CD1c-positive myeloid dendritic cell (primary cell): ENCODE measurements around the gene NUTM2B.
"Not testable (repeated sequence)": the region's sequence is repeated elsewhere in the genome, so short reads cannot be mapped to it uniquely, and the experiment has no call there.

Experiments
- DNase-seq: peaks from one replicate; pipeline ENCODE4 v3.0.0-alpha.2; 2016; ENCODE audit errors: extremely low spot score

The NUTM2B gene

GRCh38 chr10:79726620-79727019 is 23.6 kb downstream of the NUTM2B start:
- not testable (repeated sequence) for DNase-seq

DNA sequence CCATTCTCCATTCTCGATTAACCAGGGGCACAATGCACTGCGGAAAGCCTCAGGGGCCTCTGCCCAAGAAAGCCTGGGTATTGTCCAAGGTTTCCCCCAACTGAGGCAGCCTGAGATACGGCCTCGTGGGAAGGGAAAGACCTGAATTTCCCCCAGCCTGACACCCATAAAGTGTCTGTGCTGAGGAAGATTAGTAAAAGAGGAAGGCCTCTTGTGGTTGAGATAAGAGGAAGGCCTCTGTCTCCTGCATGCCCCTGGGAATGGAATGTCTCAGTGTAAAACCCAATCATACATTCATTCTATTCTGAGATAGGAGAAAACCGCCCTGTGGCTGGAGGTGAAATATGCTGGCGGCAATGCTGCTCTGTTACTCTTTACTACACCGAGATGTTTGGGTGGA is 41.8 kb downstream of the NUTM2B start:
- not testable (repeated sequence) for DNase-seq

- not testable (repeated sequence) for DNase-seq
These were observed 45.5 kb downstream of the NUTM2B start for GRCh38 chr10:79748510-79748909.

- not testable (repeated sequence) for DNase-seq
These were observed 50.6 kb downstream of the NUTM2B start for GRCh38 chr10:79753601-79754000.

- not testable (repeated sequence) for DNase-seq
These were observed 55.4 kb downstream of the NUTM2B start for GRCh38 chr10:79758297-79758993.
